Measurements from ENCODE around the gene NOSIP.

GRCh38 chr19:49564616-49565045 lies 15.7 kb downstream of the NOSIP start:
- TF ChIP-seq POLR2A (IDR thresholded peaks at IDR 0.05) (no peak), CTCF (IDR thresholded peaks at IDR 0.05) (no peak)

Data from right lobe of liver (tissue), 4 donors.